NB4 (cell line): ENCODE results near the gene ATN1.

Experiments
- POLR2A ChIP-seq: IDR thresholded peaks from 2 replicates; pipeline ENCODE4 v1.6.1; 2011; ENCODE audit warnings: mild to moderate bottlenecking; ENCODE audit not compliant: insufficient read length; ENCODE audit errors: extremely low read depth
- TF ChIP-seq, protein P1 (sequence below): IDR thresholded peaks from one replicate; pipeline ENCODE4 v1.5.1; 2012; ENCODE audit warnings: low read depth, low read length
- TF ChIP-seq, protein P2 (sequence below): IDR thresholded peaks from 2 replicates; pipeline ENCODE4 v1.6.1; 2011; ENCODE audit warnings: low read depth, low read length

DNA sequence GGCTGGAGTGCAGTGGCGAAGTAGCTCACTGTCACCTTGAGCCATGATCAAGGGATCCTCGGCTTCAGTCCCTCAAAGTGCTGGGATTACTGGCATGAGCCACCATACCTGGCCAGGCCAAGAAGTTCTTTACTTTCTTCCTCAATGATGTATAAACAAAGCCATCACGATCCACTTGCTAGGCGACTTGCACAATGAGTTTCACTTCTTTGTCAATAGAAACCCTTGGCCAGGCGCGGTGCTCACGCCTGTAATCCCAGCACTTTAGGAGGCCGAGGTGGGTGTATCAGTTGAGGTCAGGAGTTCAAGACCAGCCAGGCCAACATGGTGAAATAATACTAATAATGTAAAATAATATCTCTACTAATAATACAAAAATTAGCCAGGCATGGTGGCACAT lies 40.3 kb upstream of the ATN1 start:
- TF ChIP-seq, protein P1, sequence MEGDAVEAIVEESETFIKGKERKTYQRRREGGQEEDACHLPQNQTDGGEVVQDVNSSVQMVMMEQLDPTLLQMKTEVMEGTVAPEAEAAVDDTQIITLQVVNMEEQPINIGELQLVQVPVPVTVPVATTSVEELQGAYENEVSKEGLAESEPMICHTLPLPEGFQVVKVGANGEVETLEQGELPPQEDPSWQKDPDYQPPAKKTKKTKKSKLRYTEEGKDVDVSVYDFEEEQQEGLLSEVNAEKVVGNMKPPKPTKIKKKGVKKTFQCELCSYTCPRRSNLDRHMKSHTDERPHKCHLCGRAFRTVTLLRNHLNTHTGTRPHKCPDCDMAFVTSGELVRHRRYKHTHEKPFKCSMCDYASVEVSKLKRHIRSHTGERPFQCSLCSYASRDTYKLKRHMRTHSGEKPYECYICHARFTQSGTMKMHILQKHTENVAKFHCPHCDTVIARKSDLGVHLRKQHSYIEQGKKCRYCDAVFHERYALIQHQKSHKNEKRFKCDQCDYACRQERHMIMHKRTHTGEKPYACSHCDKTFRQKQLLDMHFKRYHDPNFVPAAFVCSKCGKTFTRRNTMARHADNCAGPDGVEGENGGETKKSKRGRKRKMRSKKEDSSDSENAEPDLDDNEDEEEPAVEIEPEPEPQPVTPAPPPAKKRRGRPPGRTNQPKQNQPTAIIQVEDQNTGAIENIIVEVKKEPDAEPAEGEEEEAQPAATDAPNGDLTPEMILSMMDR: no peak
- TF ChIP-seq POLR2A: no peak
- TF ChIP-seq, protein P2, sequence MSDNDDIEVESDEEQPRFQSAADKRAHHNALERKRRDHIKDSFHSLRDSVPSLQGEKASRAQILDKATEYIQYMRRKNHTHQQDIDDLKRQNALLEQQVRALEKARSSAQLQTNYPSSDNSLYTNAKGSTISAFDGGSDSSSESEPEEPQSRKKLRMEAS: no peak
